Uterus (tissue), 2 donors: ENCODE data around the gene OR51B2.

ENCODE experiments used
- CTCF ChIP-seq, 4 experiments: fragments of 200-600 bp in 2 of 4; fragments of 450-650 bp in 2 of 4; sonication (generic) in 2 of 4; IDR thresholded peaks; one replicate each; pipeline ENCODE4 v1.5.1; 2016 to 2019; ENCODE audit warnings: antibody characterized with exemption in 4 of 4, mild to moderate bottlenecking in 2 of 4, moderate library complexity in 1 of 4
- POLR2A ChIP-seq, 2 donors: fragments of 450-650 bp; IDR thresholded peaks; one replicate each; pipeline ENCODE4 v1.6.1; 2016; ENCODE audit warnings: antibody characterized with exemption in 2 of 2, mild to moderate bottlenecking in 1 of 2, moderate library complexity in 1 of 2

- no peak for TF ChIP-seq CTCF (IDR thresholded peaks at IDR 0.05)
- no peak for TF ChIP-seq POLR2A (IDR thresholded peaks at IDR 0.05)
Observed at GRCh38 chr11:5307256-5308019, 16.7 kb downstream of the OR51B2 start.
